ENCODE results near the gene GRM8.

Gene GRM8

DNA sequence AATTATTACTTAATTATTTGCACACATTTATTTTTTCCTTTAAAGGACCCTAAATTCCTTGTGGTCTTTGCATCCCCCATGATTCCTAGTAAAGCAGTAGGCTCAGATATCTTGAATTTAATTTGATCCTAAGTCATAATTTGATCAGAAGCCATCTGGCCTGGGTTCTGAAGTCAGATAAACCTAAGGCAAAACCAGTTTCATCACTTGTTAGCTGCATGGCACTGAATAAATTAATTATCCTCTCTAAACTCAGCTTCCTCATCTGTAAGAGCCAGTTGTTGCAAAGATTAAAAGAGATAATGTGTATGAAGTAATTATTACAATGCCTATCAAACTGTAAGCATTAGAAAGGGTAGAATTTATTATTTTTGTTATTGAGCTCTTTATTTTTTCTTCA, 293.1 kb downstream of the GRM8 start:
- H3K36me3 ChIP-seq (ENCODE audit: insufficient read depth, low read length): no peaks in the 10 kb centered on the region
- H3K9me3 ChIP-seq (ENCODE audit: low read length): no peaks in the 10 kb centered on the region
- no peaks in the 10 kb centered on the region for H3K27me3 ChIP-seq (ENCODE audit: insufficient read depth, low read length)
- no peaks in the 10 kb centered on the region for H3K79me2 ChIP-seq (ENCODE audit: insufficient read depth, low read length)
- no peaks in the 10 kb centered on the region for H3K4me1 ChIP-seq (ENCODE audit: insufficient read depth, low read length, severe bottlenecking)
- TF ChIP-seq, protein P1, sequence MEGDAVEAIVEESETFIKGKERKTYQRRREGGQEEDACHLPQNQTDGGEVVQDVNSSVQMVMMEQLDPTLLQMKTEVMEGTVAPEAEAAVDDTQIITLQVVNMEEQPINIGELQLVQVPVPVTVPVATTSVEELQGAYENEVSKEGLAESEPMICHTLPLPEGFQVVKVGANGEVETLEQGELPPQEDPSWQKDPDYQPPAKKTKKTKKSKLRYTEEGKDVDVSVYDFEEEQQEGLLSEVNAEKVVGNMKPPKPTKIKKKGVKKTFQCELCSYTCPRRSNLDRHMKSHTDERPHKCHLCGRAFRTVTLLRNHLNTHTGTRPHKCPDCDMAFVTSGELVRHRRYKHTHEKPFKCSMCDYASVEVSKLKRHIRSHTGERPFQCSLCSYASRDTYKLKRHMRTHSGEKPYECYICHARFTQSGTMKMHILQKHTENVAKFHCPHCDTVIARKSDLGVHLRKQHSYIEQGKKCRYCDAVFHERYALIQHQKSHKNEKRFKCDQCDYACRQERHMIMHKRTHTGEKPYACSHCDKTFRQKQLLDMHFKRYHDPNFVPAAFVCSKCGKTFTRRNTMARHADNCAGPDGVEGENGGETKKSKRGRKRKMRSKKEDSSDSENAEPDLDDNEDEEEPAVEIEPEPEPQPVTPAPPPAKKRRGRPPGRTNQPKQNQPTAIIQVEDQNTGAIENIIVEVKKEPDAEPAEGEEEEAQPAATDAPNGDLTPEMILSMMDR (IDR thresholded peaks at IDR 0.05; ENCODE audit: low read length): no peak
- TF ChIP-seq EZH2 (IDR thresholded peaks at IDR 0.05; ENCODE audit: borderline replicate concordance, low read length): no peak
- no peak overlapping the region for H2AFZ ChIP-seq (ENCODE audit: low read length)
- no peak overlapping the region for H3K27ac ChIP-seq (ENCODE audit: low read depth, low read length, poor library complexity, severe bottlenecking)
- no peaks in the 10 kb centered on the region; the same call in 1 of the 2 replicates for H3K9me2 ChIP-seq (ENCODE audit: low read depth, low read length)
- no peak overlapping the region for H3K9ac ChIP-seq (ENCODE audit: low read length)
- H3K4me2 ChIP-seq (ENCODE audit: low read length): no peak overlapping the region
- no peaks in the 10 kb centered on the region for H4K20me1 ChIP-seq (ENCODE audit: insufficient read depth, low read length)
- no peaks in the 10 kb centered on the region for H3F3A ChIP-seq (ENCODE audit: insufficient read depth, low read length)
- H3K4me3 ChIP-seq (ENCODE audit: low read depth, low read length, poor library complexity, severe bottlenecking): no peak overlapping the region

DNA sequence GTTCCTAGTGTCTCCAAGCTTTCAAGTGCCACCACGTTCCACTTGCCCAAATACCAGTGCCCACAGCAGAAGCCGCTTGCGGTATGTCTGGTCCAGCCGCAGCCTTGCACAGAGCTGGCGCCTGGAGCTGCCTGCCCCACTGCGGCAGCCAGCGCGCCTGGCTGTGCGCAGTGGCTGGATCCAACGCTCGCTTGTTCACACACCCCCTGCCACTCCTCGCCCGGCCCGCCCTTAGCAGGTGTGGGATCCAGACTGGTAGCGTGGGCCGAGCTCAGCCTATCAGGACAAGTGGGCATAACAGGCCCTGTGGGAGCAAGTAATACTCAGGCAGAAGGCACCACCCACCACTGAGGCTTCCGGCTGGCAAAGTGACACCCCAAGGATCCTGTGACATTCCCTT, 294.4 kb downstream of the GRM8 start:
- Histone ChIP-seq H2AFZ (ENCODE audit: low read length) (no peak overlapping the region), H3K4me1 (ENCODE audit: insufficient read depth, low read length, severe bottlenecking) (no peaks in the 10 kb centered on the region), H3K9me2 (ENCODE audit: low read depth, low read length) (no peaks in the 10 kb centered on the region; the same call in 1 of the 2 replicates), H3K9ac (ENCODE audit: low read length) (no peak overlapping the region), H3K4me2 (ENCODE audit: low read length) (no peak overlapping the region), H3K27me3 (ENCODE audit: insufficient read depth, low read length) (no peaks in the 10 kb centered on the region), H3F3A (ENCODE audit: insufficient read depth, low read length) (no peaks in the 10 kb centered on the region), H3K9me3 (ENCODE audit: low read length) (no peaks in the 10 kb centered on the region), H3K27ac (ENCODE audit: low read depth, low read length, poor library complexity, severe bottlenecking) (no peak overlapping the region), H3K36me3 (ENCODE audit: insufficient read depth, low read length) (no peaks in the 10 kb centered on the region), H3K4me3 (ENCODE audit: low read depth, low read length, poor library complexity, severe bottlenecking) (no peak overlapping the region), H3K79me2 (ENCODE audit: insufficient read depth, low read length) (no peaks in the 10 kb centered on the region), H4K20me1 (ENCODE audit: insufficient read depth, low read length) (no peaks in the 10 kb centered on the region)
- TF ChIP-seq, protein P1 (IDR thresholded peaks at IDR 0.05; ENCODE audit: low read length): no peak
- no peak for TF ChIP-seq EZH2 (IDR thresholded peaks at IDR 0.05; ENCODE audit: borderline replicate concordance, low read length)

DNA sequence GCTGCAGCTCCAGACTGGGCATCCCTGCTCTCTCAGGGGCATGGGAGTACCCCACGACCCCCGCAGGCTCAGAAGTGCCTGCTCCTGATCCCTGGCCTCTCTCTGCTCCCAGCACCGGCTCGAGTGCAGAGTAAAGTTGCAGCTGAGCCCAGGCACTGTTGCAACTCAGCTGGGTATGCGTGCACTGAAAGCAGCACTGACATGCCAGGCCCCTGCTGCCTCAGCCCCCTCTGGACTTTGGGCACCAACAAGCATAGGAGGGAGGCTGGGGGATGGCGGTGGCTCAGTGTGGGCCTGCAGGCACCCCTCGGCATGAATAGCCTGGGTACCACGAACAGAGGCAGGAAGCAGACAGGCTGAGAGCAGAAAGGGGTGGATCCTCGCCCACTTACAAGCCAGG, 295.3 kb downstream of the GRM8 start:
- Histone ChIP-seq H3K27ac (ENCODE audit: low read depth, low read length, poor library complexity, severe bottlenecking) (no peak overlapping the region), H3K9ac (ENCODE audit: low read length) (no peak overlapping the region), H3K27me3 (ENCODE audit: insufficient read depth, low read length) (no peaks in the 10 kb centered on the region), H3K4me2 (ENCODE audit: low read length) (no peak overlapping the region), H3K36me3 (ENCODE audit: insufficient read depth, low read length) (no peaks in the 10 kb centered on the region), H3K4me3 (ENCODE audit: low read depth, low read length, poor library complexity, severe bottlenecking) (no peak overlapping the region), H2AFZ (ENCODE audit: low read length) (no peak overlapping the region), H3K9me3 (ENCODE audit: low read length) (no peaks in the 10 kb centered on the region), H3K9me2 (ENCODE audit: low read depth, low read length) (no peaks in the 10 kb centered on the region; the same call in 1 of the 2 replicates), H3F3A (ENCODE audit: insufficient read depth, low read length) (no peaks in the 10 kb centered on the region), H3K79me2 (ENCODE audit: insufficient read depth, low read length) (no peaks in the 10 kb centered on the region), H4K20me1 (ENCODE audit: insufficient read depth, low read length) (no peaks in the 10 kb centered on the region), H3K4me1 (ENCODE audit: insufficient read depth, low read length, severe bottlenecking) (no peaks in the 10 kb centered on the region)
- TF ChIP-seq EZH2 (IDR thresholded peaks at IDR 0.05; ENCODE audit: borderline replicate concordance, low read length): no peak
- TF ChIP-seq, protein P1 (IDR thresholded peaks at IDR 0.05; ENCODE audit: low read length): no peak
